Transverse colon (tissue), 4 donors: ENCODE measurements around the gene RNASE9. TPM values are rescaled to one million over a fixed set of nuclear protein-coding genes. Genes with fewer than 3 reads are reported as not detected.

Experiments
- DNase-seq: peaks from one replicate; pipeline ENCODE4 v3.0.0-alpha.2; 2019
- H3K27ac ChIP-seq, 4 donors: fragments of 200-600 bp; sonication (generic); 2 replicates each; pipeline ENCODE4 v1.5.1; 2016 to 2018; ENCODE audit warnings: inconsistent platforms in 4 of 4
- H3K27me3 ChIP-seq: fragments of 200-600 bp; sonication (generic); 2 replicates; pipeline ENCODE4 v1.5.1; 2017; ENCODE audit warnings: inconsistent platforms
- H3K36me3 ChIP-seq, 4 donors: fragments of 200-600 bp; sonication (generic); 2 replicates each; pipeline ENCODE4 v1.5.1; 2017 to 2019; ENCODE audit warnings: inconsistent platforms in 4 of 4
- H3K4me1 ChIP-seq, 4 donors: fragments of 200-600 bp; sonication (generic); 2 replicates each; pipeline ENCODE4 v1.5.1; 2017 to 2020; ENCODE audit warnings: inconsistent platforms in 4 of 4
- H3K4me3 ChIP-seq, 4 donors: fragments of 200-600 bp; sonication (generic); 1 replicate in 1 of 4; 2 replicates in 3 of 4; pipeline versions ENCODE4 v1.5.1 to v1.6.1; 2017 to 2019; ENCODE audit warnings: inconsistent platforms in 4 of 4
- H3K9me3 ChIP-seq, 2 donors: fragments of 200-600 bp; sonication (generic); 2 replicates each; pipeline ENCODE4 v1.5.1; 2017 to 2019; ENCODE audit warnings: inconsistent platforms in 2 of 2
- CTCF ChIP-seq, 5 experiments: fragments of 200-600 bp in 3 of 5; fragments of 450-650 bp in 2 of 5; sonication (generic) in 3 of 5; IDR thresholded peaks; 1 replicate in 2 of 5; 2 replicates in 3 of 5; pipeline ENCODE4 v1.5.1; 2016 to 2017; ENCODE audit warnings: antibody characterized with exemption in 5 of 5, inconsistent platforms in 3 of 5, mild to moderate bottlenecking in 2 of 5, moderate library complexity in 1 of 5
- EP300 ChIP-seq: sonication (generic); formaldehyde crosslinking; IDR thresholded peaks from one replicate; pipeline ENCODE4 v1.6.1; 2017; ENCODE audit warnings: antibody characterized with exemption, low read depth
- POLR2A ChIP-seq: fragments of 450-650 bp; IDR thresholded peaks from one replicate; pipeline ENCODE4 v1.6.1; 2016; ENCODE audit warnings: antibody characterized with exemption, mild to moderate bottlenecking, moderate library complexity
- POLR2AphosphoS5 ChIP-seq, 3 donors: sonication (generic); formaldehyde crosslinking; IDR thresholded peaks; one replicate each; pipeline ENCODE4 v1.6.1; 2016; ENCODE audit warnings: antibody characterized with exemption in 3 of 3
- WGBS, 2 donors: methylation state at CpG; one replicate each; pipeline ENCODE4 v1.1.5; 2018; ENCODE audit warnings: low coverage in 1 of 2; 5-methylcytosine and 5-hydroxymethylcytosine counted together
- in situ Hi-C, 4 donors: fragments of 200-750 bp; cut with MboI; loops; one replicate each; pipeline versions ENCODE4 v1.15.0 to v1.15.1; 2017; ENCODE audit warnings: low sequenced_read_pairs in 3 of 4, low pct_ligation_motif_present in 1 of 4, low pct_unique_long_range_greater_than_20kb in 1 of 4
- intact Hi-C: fragments of 100-400 bp; cut with DNase I; formaldehyde crosslinking; loops from one replicate; pipeline ENCODE4 v1.15.1; 2023; ENCODE audit warnings: low total_unique reads
- total RNA-seq, 4 donors: library from RNA; depleted of rRNA; stranded (reverse); fragments of >200 nt; gene quantifications; one replicate each; pipeline ENCODE4 v1.1.0, GENCODE V29; 2016

The RNASE9 gene
- total RNA-seq, 4 donors from 2014 or later, result not detected

- Histone ChIP-seq H3K4me3 (no peak overlapping the region), H3K27ac (no peak overlapping the region), H3K9me3 (no peaks in the 10 kb centered on the region), H3K4me1 (no peaks in the 10 kb centered on the region), H3K27me3 (no peaks in the 10 kb centered on the region), H3K36me3 (no peaks in the 10 kb centered on the region)
- TF ChIP-seq CTCF (IDR thresholded peaks at IDR 0.05) (no peak), POLR2AphosphoS5 (IDR thresholded peaks at IDR 0.05) (no peak), POLR2A (no peak), EP300 (no peak)
- 44% methylated on average over 3 of the region's 3 CpGs; no CpG with 5 or more reads in 1 of the 2 donors for WGBS, 2 donors
- intact Hi-C loops, result no loop called here
- DNase-seq, result no peak
- in situ Hi-C loops, result loop anchor here in 1 of 4 donors (10.0 kb wide), 1 partner anchor 48 kb away; the partner anchor contains the start of gene RNASE12
Measured at GRCh38 chr14:20546877-20547276, 14.0 kb downstream of the RNASE9 start.

GRCh38 chr14:20539906-20540305, 20.9 kb downstream of the RNASE9 start:
- no peaks in the 10 kb centered on the region for H3K9me3 ChIP-seq
- no peak overlapping the region for H3K27ac ChIP-seq
- intact Hi-C loops (no loop called here), in situ Hi-C loops (loop anchor here in 1 of 4 donors (10.0 kb wide), 1 partner anchor 55 kb away; the partner anchor contains the start of gene RNASE12)
- H3K36me3 ChIP-seq, result no peaks in the 10 kb centered on the region
- no peaks in the 10 kb centered on the region for H3K27me3 ChIP-seq
- no peak overlapping the region for H3K4me3 ChIP-seq
- no peak for TF ChIP-seq CTCF (IDR thresholded peaks at IDR 0.05)
- no peaks in the 10 kb centered on the region for H3K4me1 ChIP-seq
- WGBS, 2 donors, result 38 to 67% methylated on average over 3 to 4 of the region's 4 CpGs
- DNase-seq, result no peak

- Histone ChIP-seq H3K36me3 (no peaks in the 10 kb centered on the region), H3K27me3 (peaks cover 8% of the 10 kb centered on the region), H3K4me1 (no peaks in the 10 kb centered on the region), H3K9me3 (no peaks in the 10 kb centered on the region), H3K4me3 (no peak overlapping the region), H3K27ac (no peak overlapping the region)
- peak; percentile 80 for DNase-seq
- intact Hi-C loops (no loop called here), in situ Hi-C loops (no loop called here)
- no peak for TF ChIP-seq POLR2A
- peak; percentile 50 to 72 (median 66) for TF ChIP-seq CTCF (IDR thresholded peaks at IDR 0.05)
- 3 to 14% methylated on average over 5 to 8 of the region's 8 CpGs for WGBS, 2 donors
Measured at GRCh38 chr14:20530771-20531571, 29.9 kb downstream of the RNASE9 start.

GRCh38 chr14:20529806-20530205, 31.0 kb downstream of the RNASE9 start:
- Histone ChIP-seq H3K4me1 (no peaks in the 10 kb centered on the region), H3K27me3 (peaks cover 8% of the 10 kb centered on the region), H3K36me3 (no peaks in the 10 kb centered on the region), H3K4me3 (no peak overlapping the region), H3K9me3 (no peaks in the 10 kb centered on the region), H3K27ac (no peak overlapping the region)
- in situ Hi-C loops (loop anchor here in 1 of 4 donors (10.0 kb wide), 1 partner anchor 65 kb away; the partner anchor contains the start of gene RNASE12), intact Hi-C loops (no loop called here)
- 76 to 83% methylated on average over 3 of the region's 3 CpGs for WGBS, 2 donors
- DNase-seq, result no peak
- no peak for TF ChIP-seq CTCF (IDR thresholded peaks at IDR 0.05)
- TF ChIP-seq EP300, result no peak
- TF ChIP-seq POLR2A, result no peak
- no peak for TF ChIP-seq POLR2AphosphoS5 (IDR thresholded peaks at IDR 0.05)
